Lung microvascular endothelial cell (primary cell): ENCODE data around the gene RBM25. TPM values are rescaled to one million over a fixed set of nuclear protein-coding genes. Genes with fewer than 3 reads are reported as not detected.

Experiments used
- DNase-seq, 2 donors: peaks; one replicate each; pipeline versions ENCODE4 v3.0.0 to v3.0.0-alpha.2; 2010; ENCODE audit warnings: low read depth in 2 of 2
- total RNA-seq: library from RNA; depleted of rRNA; stranded (reverse); fragments of >200 nt; gene quantifications from 2 replicates; pipeline ENCODE4 v1.2.1, GENCODE V29; 2014

RBM25 gene
- total RNA-seq, 1 donor from 2014 or later, result 16.7 TPM

GRCh38 chr14:73102806-73103497 is 44.6 kb downstream of the RBM25 start:
- DNase-seq, result no peak

GRCh38 chr14:73105050-73105449 is 46.7 kb downstream of the RBM25 start:
- no peak for DNase-seq

- no peak for DNase-seq
These were observed 47.4 kb downstream of the RBM25 start for GRCh38 chr14:73105727-73106126.

- no peak for DNase-seq
These were observed 57.8 kb downstream of the RBM25 start for GRCh38 chr14:73116079-73116665.

- DNase-seq, result no peak
These were observed 66.0 kb downstream of the RBM25 start for GRCh38 chr14:73124180-73124894.

- no peak for DNase-seq
These were observed 66.8 kb downstream of the RBM25 start for GRCh38 chr14:73125169-73125588.

GRCh38 chr14:73125746-73126145 is 67.4 kb downstream of the RBM25 start:
- no peak for DNase-seq

GRCh38 chr14:73133795-73134194 is 75.5 kb downstream of the RBM25 start:
- no peak for DNase-seq

- no peak for DNase-seq
These were observed 77.7 kb downstream of the RBM25 start for GRCh38 chr14:73136085-73136386.

GRCh38 chr14:73136387-73137225 is 78.3 kb downstream of the RBM25 start, which contains the start of gene PSEN1:
Gene PSEN1 (plus strand): TSS chr14:73136507. CDS start chr14:73148020, 11,513 bp downstream.
- peak; percentile 93 to 94 for DNase-seq

- DNase-seq, result no peak
These were observed 82.5 kb downstream of the RBM25 start for GRCh38 chr14:73140811-73141323.

- DNase-seq, result no peak
These were observed 83.9 kb downstream of the RBM25 start for GRCh38 chr14:73142216-73142615.

GRCh38 chr14:73143003-73143402 is 84.7 kb downstream of the RBM25 start:
- no peak for DNase-seq

GRCh38 chr14:73143617-73144016 is 85.3 kb downstream of the RBM25 start:
- DNase-seq, result no peak

- no peak for DNase-seq
These were observed 87.0 kb downstream of the RBM25 start for GRCh38 chr14:73145371-73145770.

GRCh38 chr14:73146111-73146510 is 87.8 kb downstream of the RBM25 start:
- DNase-seq, result no peak

GRCh38 chr14:73149753-73150152 is 91.4 kb downstream of the RBM25 start:
- no peak for DNase-seq

GRCh38 chr14:73153272-73153671 is 94.9 kb downstream of the RBM25 start:
- peak in 1 of 2 donors; percentile 28 for DNase-seq

- no peak for DNase-seq
These were observed 103.9 kb downstream of the RBM25 start for GRCh38 chr14:73162251-73162650.

- DNase-seq, result no peak
These were observed 108.1 kb downstream of the RBM25 start for GRCh38 chr14:73166399-73166798.

- DNase-seq, result no peak
These were observed 109.4 kb downstream of the RBM25 start for GRCh38 chr14:73167727-73168126.

- DNase-seq, result no peak
These were observed 109.9 kb downstream of the RBM25 start for GRCh38 chr14:73168274-73168673.
